ENCODE results near the gene CCL11.

The CCL11 gene

DNA sequence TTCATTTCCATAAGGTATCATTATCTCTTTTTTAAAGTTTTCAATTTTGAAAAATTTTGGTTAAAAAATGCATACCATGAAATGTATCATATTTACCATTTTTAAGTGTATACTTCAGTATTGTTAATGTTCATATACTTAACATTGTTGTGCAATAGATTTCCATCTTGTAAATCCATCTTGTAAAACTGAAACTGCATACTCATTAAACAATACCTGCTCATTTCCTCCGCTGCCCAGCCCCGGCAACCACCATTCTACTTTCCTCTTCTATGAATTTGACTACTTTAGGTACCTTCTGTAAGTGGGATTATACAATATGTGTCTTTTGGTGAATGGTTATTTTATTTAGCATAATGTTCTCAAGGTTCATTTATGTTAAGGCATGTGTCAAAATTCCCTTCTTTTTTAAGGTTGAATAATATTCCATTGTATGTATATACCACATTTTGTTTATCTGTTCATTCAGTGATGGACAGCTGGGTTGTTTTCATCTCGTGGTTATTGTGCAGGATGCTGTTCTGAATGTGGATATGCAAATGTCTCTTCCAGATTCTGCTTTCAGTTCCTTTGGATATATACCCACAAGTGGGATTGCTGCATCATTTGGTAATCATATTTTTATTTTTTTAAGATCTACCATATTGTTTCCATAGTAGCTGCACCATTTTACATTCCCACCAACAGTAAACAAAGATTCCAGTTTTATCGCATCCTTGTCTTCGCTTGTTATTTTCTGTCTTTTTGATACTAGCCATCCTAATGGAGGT lies 23.8 kb upstream of the CCL11 start:
- Histone ChIP-seq H3K36me3 (ENCODE audit: insufficient read depth) (no peaks in the 10 kb centered on the region), H3K9ac (no peak overlapping the region), H3K79me2 (ENCODE audit: insufficient read depth, low read depth) (no peaks in the 10 kb centered on the region), H3K4me3 (IDR thresholded peaks at IDR 0.05; ENCODE audit: insufficient read depth, low read depth, low read length) (no peak overlapping the region), H3K27ac (no peak overlapping the region), H3K4me1 (ENCODE audit: low read depth, poor library complexity, severe bottlenecking) (no peaks in the 10 kb centered on the region), H3K27me3 (ENCODE audit: insufficient read depth, low read depth) (no peaks in the 10 kb centered on the region), H4K20me1 (ENCODE audit: insufficient read depth) (no peaks in the 10 kb centered on the region), H2AFZ (ENCODE audit: low read depth) (no peak overlapping the region), H3K4me2 (no peak overlapping the region)
- TF ChIP-seq, protein P1, sequence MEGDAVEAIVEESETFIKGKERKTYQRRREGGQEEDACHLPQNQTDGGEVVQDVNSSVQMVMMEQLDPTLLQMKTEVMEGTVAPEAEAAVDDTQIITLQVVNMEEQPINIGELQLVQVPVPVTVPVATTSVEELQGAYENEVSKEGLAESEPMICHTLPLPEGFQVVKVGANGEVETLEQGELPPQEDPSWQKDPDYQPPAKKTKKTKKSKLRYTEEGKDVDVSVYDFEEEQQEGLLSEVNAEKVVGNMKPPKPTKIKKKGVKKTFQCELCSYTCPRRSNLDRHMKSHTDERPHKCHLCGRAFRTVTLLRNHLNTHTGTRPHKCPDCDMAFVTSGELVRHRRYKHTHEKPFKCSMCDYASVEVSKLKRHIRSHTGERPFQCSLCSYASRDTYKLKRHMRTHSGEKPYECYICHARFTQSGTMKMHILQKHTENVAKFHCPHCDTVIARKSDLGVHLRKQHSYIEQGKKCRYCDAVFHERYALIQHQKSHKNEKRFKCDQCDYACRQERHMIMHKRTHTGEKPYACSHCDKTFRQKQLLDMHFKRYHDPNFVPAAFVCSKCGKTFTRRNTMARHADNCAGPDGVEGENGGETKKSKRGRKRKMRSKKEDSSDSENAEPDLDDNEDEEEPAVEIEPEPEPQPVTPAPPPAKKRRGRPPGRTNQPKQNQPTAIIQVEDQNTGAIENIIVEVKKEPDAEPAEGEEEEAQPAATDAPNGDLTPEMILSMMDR (conservative IDR thresholded peaks at IDR 0.05; ENCODE audit: low read depth, low read length) = no peak

DNA sequence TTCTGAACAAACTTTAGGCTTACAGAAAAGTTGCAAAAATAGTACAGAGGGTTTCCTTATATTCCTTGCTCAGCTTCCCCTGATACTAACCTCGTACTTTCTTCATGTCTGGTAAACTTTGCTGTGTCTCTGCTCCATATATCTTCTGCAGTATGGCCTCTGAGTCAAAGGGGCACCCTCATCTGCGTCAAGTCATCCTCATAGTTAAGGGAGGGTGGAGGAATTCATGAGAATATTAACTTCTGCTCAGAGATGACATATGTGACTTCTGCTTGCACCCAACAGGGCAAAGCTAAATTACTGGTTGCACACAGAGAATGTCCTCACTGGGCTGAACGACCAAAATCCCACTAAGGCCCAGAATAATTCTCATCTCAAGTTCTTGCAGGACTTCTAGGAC lies 19.8 kb upstream of the CCL11 start:
- no peaks in the 10 kb centered on the region for H3K36me3 ChIP-seq (ENCODE audit: insufficient read depth)
- no peak overlapping the region for H3K27ac ChIP-seq
- no peak overlapping the region for H3K4me2 ChIP-seq
- no peaks in the 10 kb centered on the region for H4K20me1 ChIP-seq (ENCODE audit: insufficient read depth)
- H3K4me1 ChIP-seq (ENCODE audit: low read depth, poor library complexity, severe bottlenecking) = no peaks in the 10 kb centered on the region
- no peak overlapping the region for H2AFZ ChIP-seq (ENCODE audit: low read depth)
- H3K27me3 ChIP-seq (ENCODE audit: insufficient read depth, low read depth) = no peaks in the 10 kb centered on the region
- H3K9ac ChIP-seq = no peak overlapping the region
- H3K79me2 ChIP-seq (ENCODE audit: insufficient read depth, low read depth) = no peaks in the 10 kb centered on the region
- H3K4me3 ChIP-seq (IDR thresholded peaks at IDR 0.05; ENCODE audit: insufficient read depth, low read depth, low read length) = no peak overlapping the region
- TF ChIP-seq, protein P1 (conservative IDR thresholded peaks at IDR 0.05; ENCODE audit: low read depth, low read length) = no peak

DNA sequence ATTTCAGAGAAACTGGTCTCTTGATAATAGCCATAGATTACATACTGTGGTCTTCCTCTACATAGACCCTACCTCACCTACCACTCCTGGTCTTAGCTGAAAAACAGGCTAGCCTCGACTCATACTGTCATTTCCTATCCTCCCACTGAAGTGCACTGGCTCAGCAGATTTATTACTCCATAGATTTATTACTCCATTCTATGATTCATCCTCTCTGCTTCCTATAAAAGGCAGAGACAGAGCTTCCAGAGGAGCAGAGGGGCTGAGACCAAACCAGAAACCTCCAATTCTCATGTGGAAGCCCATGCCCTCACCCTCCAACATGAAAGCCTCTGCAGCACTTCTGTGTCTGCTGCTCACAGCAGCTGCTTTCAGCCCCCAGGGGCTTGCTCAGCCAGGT lies 15.6 kb upstream of the CCL11 start, which contains the start of gene CCL7:
Gene CCL7 (plus strand): TSS at position 253 of the 400 bp plus-strand sequence. CDS start 70 bp downstream, at position 323.
- no peaks in the 10 kb centered on the region for H3K4me1 ChIP-seq (ENCODE audit: low read depth, poor library complexity, severe bottlenecking)
- H3K79me2 ChIP-seq (ENCODE audit: insufficient read depth, low read depth) = no peaks in the 10 kb centered on the region
- no peak within 1 kb of the TSS for H2AFZ ChIP-seq (ENCODE audit: low read depth)
- no peak within 1 kb of the TSS for H3K4me3 ChIP-seq (IDR thresholded peaks at IDR 0.05; ENCODE audit: insufficient read depth, low read depth, low read length)
- TF ChIP-seq, protein P1 (conservative IDR thresholded peaks at IDR 0.05; ENCODE audit: low read depth, low read length) = no peak
- no peak within 1 kb of the TSS for H3K27ac ChIP-seq
- H3K4me2 ChIP-seq = no peak within 1 kb of the TSS
- no peaks in the 10 kb centered on the region for H3K36me3 ChIP-seq (ENCODE audit: insufficient read depth)
- H3K9ac ChIP-seq = no peak within 1 kb of the TSS
- H4K20me1 ChIP-seq (ENCODE audit: insufficient read depth) = no peaks in the 10 kb centered on the region
- no peaks in the 10 kb centered on the region for H3K27me3 ChIP-seq (ENCODE audit: insufficient read depth, low read depth)

DNA sequence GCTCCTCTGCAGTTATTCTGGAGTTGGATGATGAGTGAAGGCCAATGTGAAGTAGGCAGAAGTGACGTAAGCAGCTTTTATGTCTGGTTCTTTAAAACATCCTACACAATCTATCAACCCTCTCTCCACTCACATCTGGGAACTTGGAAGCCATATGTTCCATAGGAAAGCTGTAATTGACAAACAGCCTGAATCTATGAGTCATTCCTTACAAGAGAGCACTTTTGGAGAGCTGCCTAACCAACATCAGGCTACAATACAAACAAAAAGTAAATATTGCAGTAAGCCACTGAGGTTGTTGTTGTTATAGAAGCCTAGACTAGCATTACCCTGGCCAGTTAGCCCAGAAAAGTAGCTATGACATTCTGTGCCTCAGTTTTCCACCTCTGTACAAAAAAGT lies 9.7 kb upstream of the CCL11 start:
- no peak overlapping the region for H3K4me3 ChIP-seq (IDR thresholded peaks at IDR 0.05; ENCODE audit: insufficient read depth, low read depth, low read length)
- no peak overlapping the region for H3K9ac ChIP-seq
- TF ChIP-seq, protein P1 (conservative IDR thresholded peaks at IDR 0.05; ENCODE audit: low read depth, low read length) = no peak
- H3K36me3 ChIP-seq (ENCODE audit: insufficient read depth) = no peaks in the 10 kb centered on the region
- H3K27me3 ChIP-seq (ENCODE audit: insufficient read depth, low read depth) = no peaks in the 10 kb centered on the region
- H3K27ac ChIP-seq = no peak overlapping the region
- H2AFZ ChIP-seq (ENCODE audit: low read depth) = no peak overlapping the region
- H3K79me2 ChIP-seq (ENCODE audit: insufficient read depth, low read depth) = no peaks in the 10 kb centered on the region
- no peaks in the 10 kb centered on the region for H4K20me1 ChIP-seq (ENCODE audit: insufficient read depth)
- H3K4me1 ChIP-seq (ENCODE audit: low read depth, poor library complexity, severe bottlenecking) = no peaks in the 10 kb centered on the region
- no peak overlapping the region for H3K4me2 ChIP-seq

All from KMS-11 (cell line).